ENCODE results near the gene PEX1. TPM values are rescaled to one million over a fixed set of nuclear protein-coding genes. Genes with fewer than 3 reads are reported as not detected.

Gene PEX1
- polyA plus RNA-seq, 2 donors = 9.7 to 10.0 TPM

- H3K4me3 ChIP-seq (ENCODE audit: low read depth in 1 of 2, low read length in 2 of 2) = no peak overlapping the region
- no peaks in the 10 kb centered on the region for H3K4me1 ChIP-seq (ENCODE audit: control insufficient read depth in 2 of 2, insufficient read depth in 2 of 2, low read length in 1 of 2)
- no peaks in the 10 kb centered on the region for H3K9me3 ChIP-seq (ENCODE audit: control insufficient read depth in 2 of 2, insufficient read depth in 1 of 2, low read depth in 1 of 2, low read length in 1 of 2)
- peaks cover 0 to 5% of the 10 kb centered on the region in 2 donors for H3K36me3 ChIP-seq (ENCODE audit: control insufficient read depth in 2 of 2, insufficient read depth in 2 of 2, low read length in 1 of 2)
- H3K27me3 ChIP-seq (ENCODE audit: control insufficient read depth in 1 of 2, insufficient read depth in 2 of 2, low read length in 2 of 2) = no peaks in the 10 kb centered on the region
- 60 to 63% methylated on average over 3 of the region's 3 CpGs for WGBS, 2 donors
- no peak overlapping the region for H3K27ac ChIP-seq (ENCODE audit: low read depth in 2 of 2, low read length in 1 of 2)
These were observed 15.0 kb downstream of the PEX1 start for GRCh38 chr7:92513167-92513902.

GRCh38 chr7:92508946-92509345, 19.4 kb downstream of the PEX1 start:
- no peaks in the 10 kb centered on the region for H3K9me3 ChIP-seq (ENCODE audit: control insufficient read depth in 2 of 2, insufficient read depth in 1 of 2, low read depth in 1 of 2, low read length in 1 of 2)
- H3K4me3 ChIP-seq (ENCODE audit: low read depth in 1 of 2, low read length in 2 of 2) = no peak overlapping the region
- H3K27ac ChIP-seq (ENCODE audit: low read depth in 2 of 2, low read length in 1 of 2) = no peak overlapping the region
- H3K4me1 ChIP-seq (ENCODE audit: control insufficient read depth in 2 of 2, insufficient read depth in 2 of 2, low read length in 1 of 2) = no peaks in the 10 kb centered on the region
- 95 to 96% methylated on average over 5 of the region's 5 CpGs for WGBS, 2 donors
- no peaks in the 10 kb centered on the region for H3K36me3 ChIP-seq (ENCODE audit: control insufficient read depth in 2 of 2, insufficient read depth in 2 of 2, low read length in 1 of 2)
- H3K27me3 ChIP-seq (ENCODE audit: control insufficient read depth in 1 of 2, insufficient read depth in 2 of 2, low read length in 2 of 2) = no peaks in the 10 kb centered on the region

- H3K4me1 ChIP-seq (ENCODE audit: control insufficient read depth in 2 of 2, insufficient read depth in 2 of 2, low read length in 1 of 2) = no peaks in the 10 kb centered on the region
- H3K9me3 ChIP-seq (ENCODE audit: control insufficient read depth in 2 of 2, insufficient read depth in 1 of 2, low read depth in 1 of 2, low read length in 1 of 2) = no peaks in the 10 kb centered on the region
- H3K4me3 ChIP-seq (ENCODE audit: low read depth in 1 of 2, low read length in 2 of 2) = no peak overlapping the region
- 89 to 91% methylated on average over 2 of the region's 2 CpGs for WGBS, 2 donors
- no peak overlapping the region for H3K27ac ChIP-seq (ENCODE audit: low read depth in 2 of 2, low read length in 1 of 2)
- no peaks in the 10 kb centered on the region for H3K36me3 ChIP-seq (ENCODE audit: control insufficient read depth in 2 of 2, insufficient read depth in 2 of 2, low read length in 1 of 2)
- H3K27me3 ChIP-seq (ENCODE audit: control insufficient read depth in 1 of 2, insufficient read depth in 2 of 2, low read length in 2 of 2) = no peaks in the 10 kb centered on the region
These were observed 22.0 kb downstream of the PEX1 start for GRCh38 chr7:92506363-92506762.

GRCh38 chr7:92504563-92504962, 23.8 kb downstream of the PEX1 start:
- Histone ChIP-seq H3K4me1 (ENCODE audit: control insufficient read depth in 2 of 2, insufficient read depth in 2 of 2, low read length in 1 of 2) (no peaks in the 10 kb centered on the region), H3K27me3 (ENCODE audit: control insufficient read depth in 1 of 2, insufficient read depth in 2 of 2, low read length in 2 of 2) (no peaks in the 10 kb centered on the region), H3K9me3 (ENCODE audit: control insufficient read depth in 2 of 2, insufficient read depth in 1 of 2, low read depth in 1 of 2, low read length in 1 of 2) (no peaks in the 10 kb centered on the region), H3K27ac (ENCODE audit: low read depth in 2 of 2, low read length in 1 of 2) (no peak overlapping the region), H3K36me3 (ENCODE audit: control insufficient read depth in 2 of 2, insufficient read depth in 2 of 2, low read length in 1 of 2) (no peaks in the 10 kb centered on the region), H3K4me3 (ENCODE audit: low read depth in 1 of 2, low read length in 2 of 2) (no peak overlapping the region)
- 88 to 93% methylated on average over 3 of the region's 3 CpGs for WGBS, 2 donors

DNA sequence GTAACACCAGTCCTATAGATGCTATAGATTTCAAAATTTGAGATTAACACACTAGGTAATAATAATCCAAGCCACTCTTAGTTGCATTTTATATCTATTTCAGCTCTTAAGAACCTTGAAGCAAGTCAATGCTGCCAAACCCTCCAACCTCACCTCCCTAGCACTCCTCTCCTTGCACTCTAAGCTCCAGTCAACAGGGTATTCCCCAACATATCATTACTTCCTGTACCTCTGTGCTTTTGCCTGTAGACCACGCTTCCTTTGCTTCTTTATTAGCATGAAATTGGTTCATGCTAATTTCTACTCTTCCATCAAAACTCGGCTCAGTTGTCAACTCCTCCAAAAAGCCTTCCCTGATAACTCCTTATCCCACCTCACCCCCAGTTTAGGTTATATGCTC, 24.6 kb downstream of the PEX1 start:
- 85 to 93% methylated on average over 2 of the region's 2 CpGs for WGBS, 2 donors
- H3K4me1 ChIP-seq (ENCODE audit: control insufficient read depth in 2 of 2, insufficient read depth in 2 of 2, low read length in 1 of 2) = no peaks in the 10 kb centered on the region
- H3K4me3 ChIP-seq (ENCODE audit: low read depth in 1 of 2, low read length in 2 of 2) = no peak overlapping the region
- no peaks in the 10 kb centered on the region for H3K9me3 ChIP-seq (ENCODE audit: control insufficient read depth in 2 of 2, insufficient read depth in 1 of 2, low read depth in 1 of 2, low read length in 1 of 2)
- H3K27ac ChIP-seq (ENCODE audit: low read depth in 2 of 2, low read length in 1 of 2) = no peak overlapping the region
- no peaks in the 10 kb centered on the region for H3K27me3 ChIP-seq (ENCODE audit: control insufficient read depth in 1 of 2, insufficient read depth in 2 of 2, low read length in 2 of 2)
- H3K36me3 ChIP-seq (ENCODE audit: control insufficient read depth in 2 of 2, insufficient read depth in 2 of 2, low read length in 1 of 2) = no peaks in the 10 kb centered on the region

GRCh38 chr7:92498557-92498956, 29.8 kb downstream of the PEX1 start:
- H3K4me3 ChIP-seq (ENCODE audit: low read depth in 1 of 2, low read length in 2 of 2) = no peak overlapping the region
- no peaks in the 10 kb centered on the region for H3K9me3 ChIP-seq (ENCODE audit: control insufficient read depth in 2 of 2, insufficient read depth in 1 of 2, low read depth in 1 of 2, low read length in 1 of 2)
- 88 to 91% methylated on average over 2 of the region's 2 CpGs for WGBS, 2 donors
- no peak overlapping the region for H3K27ac ChIP-seq (ENCODE audit: low read depth in 2 of 2, low read length in 1 of 2)
- H3K27me3 ChIP-seq (ENCODE audit: control insufficient read depth in 1 of 2, insufficient read depth in 2 of 2, low read length in 2 of 2) = no peaks in the 10 kb centered on the region
- H3K4me1 ChIP-seq (ENCODE audit: control insufficient read depth in 2 of 2, insufficient read depth in 2 of 2, low read length in 1 of 2) = no peaks in the 10 kb centered on the region
- H3K36me3 ChIP-seq (ENCODE audit: control insufficient read depth in 2 of 2, insufficient read depth in 2 of 2, low read length in 1 of 2) = no peaks in the 10 kb centered on the region

- Histone ChIP-seq H3K4me3 (ENCODE audit: low read depth in 1 of 2, low read length in 2 of 2) (no peak overlapping the region), H3K27ac (ENCODE audit: low read depth in 2 of 2, low read length in 1 of 2) (no peak overlapping the region), H3K4me1 (ENCODE audit: control insufficient read depth in 2 of 2, insufficient read depth in 2 of 2, low read length in 1 of 2) (no peaks in the 10 kb centered on the region), H3K27me3 (ENCODE audit: control insufficient read depth in 1 of 2, insufficient read depth in 2 of 2, low read length in 2 of 2) (no peaks in the 10 kb centered on the region), H3K9me3 (ENCODE audit: control insufficient read depth in 2 of 2, insufficient read depth in 1 of 2, low read depth in 1 of 2, low read length in 1 of 2) (no peaks in the 10 kb centered on the region), H3K36me3 (ENCODE audit: control insufficient read depth in 2 of 2, insufficient read depth in 2 of 2, low read length in 1 of 2) (peaks cover 0 to 5% of the 10 kb centered on the region in 2 donors)
- 88 to 93% methylated on average over 2 of the region's 2 CpGs for WGBS, 2 donors
These were observed 31.4 kb downstream of the PEX1 start for GRCh38 chr7:92496876-92497275.

GRCh38 chr7:92489634-92490033, 38.7 kb downstream of the PEX1 start:
- no peaks in the 10 kb centered on the region for H3K9me3 ChIP-seq (ENCODE audit: control insufficient read depth in 2 of 2, insufficient read depth in 1 of 2, low read depth in 1 of 2, low read length in 1 of 2)
- 84 to 96% methylated on average over 1 of the region's 1 CpG for WGBS, 2 donors
- H3K4me1 ChIP-seq (ENCODE audit: control insufficient read depth in 2 of 2, insufficient read depth in 2 of 2, low read length in 1 of 2) = no peaks in the 10 kb centered on the region
- H3K36me3 ChIP-seq (ENCODE audit: control insufficient read depth in 2 of 2, insufficient read depth in 2 of 2, low read length in 1 of 2) = peaks cover 4 to 7% of the 10 kb centered on the region in 2 donors
- no peak overlapping the region for H3K27ac ChIP-seq (ENCODE audit: low read depth in 2 of 2, low read length in 1 of 2)
- no peaks in the 10 kb centered on the region for H3K27me3 ChIP-seq (ENCODE audit: control insufficient read depth in 1 of 2, insufficient read depth in 2 of 2, low read length in 2 of 2)
- no peak overlapping the region for H3K4me3 ChIP-seq (ENCODE audit: low read depth in 1 of 2, low read length in 2 of 2)

DNA sequence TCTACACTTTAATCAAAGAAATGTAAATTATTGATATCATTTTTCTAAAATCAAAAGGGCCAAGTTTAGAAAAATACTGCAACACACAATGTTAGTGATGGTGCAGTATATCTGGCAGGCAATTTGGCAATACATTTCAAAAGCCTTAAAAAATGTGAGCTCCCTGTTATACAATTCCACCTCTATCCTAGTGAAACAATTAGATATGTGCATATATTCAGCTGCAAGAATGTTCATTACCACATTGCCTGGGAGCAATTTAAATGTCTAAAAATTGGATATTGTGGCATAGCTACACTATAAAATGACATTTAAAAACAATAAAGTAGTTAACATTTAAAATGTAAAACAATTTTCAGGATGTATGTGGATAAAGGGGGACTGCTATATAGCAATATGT, 40.5 kb downstream of the PEX1 start:
- Histone ChIP-seq H3K36me3 (ENCODE audit: control insufficient read depth in 2 of 2, insufficient read depth in 2 of 2, low read length in 1 of 2) (peaks cover 4 to 5% of the 10 kb centered on the region in 2 donors), H3K27me3 (ENCODE audit: control insufficient read depth in 1 of 2, insufficient read depth in 2 of 2, low read length in 2 of 2) (no peaks in the 10 kb centered on the region), H3K9me3 (ENCODE audit: control insufficient read depth in 2 of 2, insufficient read depth in 1 of 2, low read depth in 1 of 2, low read length in 1 of 2) (no peaks in the 10 kb centered on the region), H3K27ac (ENCODE audit: low read depth in 2 of 2, low read length in 1 of 2) (no peak overlapping the region), H3K4me1 (ENCODE audit: control insufficient read depth in 2 of 2, insufficient read depth in 2 of 2, low read length in 1 of 2) (no peaks in the 10 kb centered on the region), H3K4me3 (ENCODE audit: low read depth in 1 of 2, low read length in 2 of 2) (no peak overlapping the region)

- Histone ChIP-seq H3K36me3 (ENCODE audit: control insufficient read depth in 2 of 2, insufficient read depth in 2 of 2, low read length in 1 of 2) (peaks cover 1 to 2% of the 10 kb centered on the region in 2 donors), H3K4me3 (ENCODE audit: low read depth in 1 of 2, low read length in 2 of 2) (no peak overlapping the region), H3K27ac (ENCODE audit: low read depth in 2 of 2, low read length in 1 of 2) (peak overlapping the region in 1 of 2 donors; percentile 1), H3K9me3 (ENCODE audit: control insufficient read depth in 2 of 2, insufficient read depth in 1 of 2, low read depth in 1 of 2, low read length in 1 of 2) (no peaks in the 10 kb centered on the region), H3K27me3 (ENCODE audit: control insufficient read depth in 1 of 2, insufficient read depth in 2 of 2, low read length in 2 of 2) (no peaks in the 10 kb centered on the region), H3K4me1 (ENCODE audit: control insufficient read depth in 2 of 2, insufficient read depth in 2 of 2, low read length in 1 of 2) (no peaks in the 10 kb centered on the region)
- WGBS, 2 donors = 73 to 84% methylated on average over 2 of the region's 2 CpGs
These were observed 42.3 kb downstream of the PEX1 start for GRCh38 chr7:92485974-92486373.

Data from esophagus (tissue), 2 donors.